Measurements from ENCODE around the gene MRPL19. TPM values are rescaled to one million over a fixed set of nuclear protein-coding genes. Genes with fewer than 3 reads are reported as not detected.
"Not testable (repeated sequence)": the region's sequence is repeated elsewhere in the genome, so short reads cannot be mapped to it uniquely, and the experiment has no call there.

Gene MRPL19
- total RNA-seq, 4 donors from 2014 or later, result 34.8 to 83.9 (median 57.6) TPM

DNA sequence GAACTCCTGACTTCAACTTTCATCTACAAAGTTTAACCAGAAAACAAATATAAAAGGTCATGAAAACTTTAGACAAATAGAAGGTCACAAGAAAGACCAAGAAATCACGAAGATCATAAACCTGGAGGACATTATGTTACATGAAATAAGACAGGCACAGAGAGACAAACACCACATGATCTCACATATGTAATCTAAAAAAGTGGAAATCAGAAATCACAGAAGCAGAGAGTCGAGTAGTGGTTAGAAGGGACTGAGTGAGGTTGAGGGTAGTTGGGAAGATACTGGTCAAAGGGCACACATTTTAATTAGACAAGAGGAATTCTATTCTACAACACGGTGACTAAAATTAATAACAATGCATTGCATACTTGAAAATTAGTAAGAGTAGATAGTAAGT lies 62.7 kb downstream of the MRPL19 start:
- peaks cover 9 to 15% of the 10 kb centered on the region in 2 donors for H3K4me1 ChIP-seq
- peaks cover 0 to 8% of the 10 kb centered on the region in 2 donors for H3K36me3 ChIP-seq
- no peak for DNase-seq
- TF ChIP-seq, protein P1, sequence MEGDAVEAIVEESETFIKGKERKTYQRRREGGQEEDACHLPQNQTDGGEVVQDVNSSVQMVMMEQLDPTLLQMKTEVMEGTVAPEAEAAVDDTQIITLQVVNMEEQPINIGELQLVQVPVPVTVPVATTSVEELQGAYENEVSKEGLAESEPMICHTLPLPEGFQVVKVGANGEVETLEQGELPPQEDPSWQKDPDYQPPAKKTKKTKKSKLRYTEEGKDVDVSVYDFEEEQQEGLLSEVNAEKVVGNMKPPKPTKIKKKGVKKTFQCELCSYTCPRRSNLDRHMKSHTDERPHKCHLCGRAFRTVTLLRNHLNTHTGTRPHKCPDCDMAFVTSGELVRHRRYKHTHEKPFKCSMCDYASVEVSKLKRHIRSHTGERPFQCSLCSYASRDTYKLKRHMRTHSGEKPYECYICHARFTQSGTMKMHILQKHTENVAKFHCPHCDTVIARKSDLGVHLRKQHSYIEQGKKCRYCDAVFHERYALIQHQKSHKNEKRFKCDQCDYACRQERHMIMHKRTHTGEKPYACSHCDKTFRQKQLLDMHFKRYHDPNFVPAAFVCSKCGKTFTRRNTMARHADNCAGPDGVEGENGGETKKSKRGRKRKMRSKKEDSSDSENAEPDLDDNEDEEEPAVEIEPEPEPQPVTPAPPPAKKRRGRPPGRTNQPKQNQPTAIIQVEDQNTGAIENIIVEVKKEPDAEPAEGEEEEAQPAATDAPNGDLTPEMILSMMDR (IDR thresholded peaks at IDR 0.05), result no peak
- TF ChIP-seq POLR2A (IDR thresholded peaks at IDR 0.05), result no peak
- intact Hi-C loops (cut with DNase I), result no loop called here
- H3K4me3 ChIP-seq (replicated peaks in 1 of 3), result no peak overlapping the region
- no peaks in the 10 kb centered on the region for H3K9me3 ChIP-seq
- no peaks in the 10 kb centered on the region for H3K27me3 ChIP-seq
- H3K27ac ChIP-seq, result no peak overlapping the region
- 68 to 72% methylated on average over 3 of the region's 3 CpGs for WGBS, 2 donors

DNA sequence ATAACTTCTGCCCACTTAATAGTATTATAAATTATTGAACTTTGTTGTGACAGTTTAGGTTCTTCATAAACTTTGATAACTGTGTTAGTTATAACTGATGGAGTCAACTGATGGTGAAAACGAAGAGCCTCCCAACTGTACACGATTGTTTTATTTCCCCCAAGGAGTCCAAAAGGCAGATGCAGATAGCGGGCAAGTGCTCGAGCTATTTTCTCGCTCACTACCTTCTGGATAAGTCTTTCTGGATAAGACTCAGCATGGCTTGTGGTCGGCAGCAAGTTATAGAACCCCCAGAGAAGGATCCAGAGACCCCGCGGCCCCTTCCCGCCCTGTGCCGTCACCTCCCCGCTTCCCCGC lies 63.6 kb downstream of the MRPL19 start:
- intact Hi-C loops (cut with DNase I), result no loop called here
- Histone ChIP-seq H3K27ac (peak overlapping the region; percentile 82 to 93 (median 91)), H3K27me3 (no peaks in the 10 kb centered on the region), H3K4me1 (peaks cover 9 to 15% of the 10 kb centered on the region in 2 donors), H3K4me3 (replicated peaks in 1 of 3) (peak overlapping the region; percentile 35 to 86 (median 61)), H3K36me3 (no peaks in the 10 kb centered on the region), H3K9me3 (no peaks in the 10 kb centered on the region)
- DNase-seq, result no peak
- TF ChIP-seq, protein P1 (IDR thresholded peaks at IDR 0.05), result peak in 1 of 6 experiments; percentile 1
- no peak for TF ChIP-seq POLR2A (IDR thresholded peaks at IDR 0.05)
- 2 to 6% methylated on average over 11 to 12 of the region's 12 CpGs for WGBS, 2 donors

DNA sequence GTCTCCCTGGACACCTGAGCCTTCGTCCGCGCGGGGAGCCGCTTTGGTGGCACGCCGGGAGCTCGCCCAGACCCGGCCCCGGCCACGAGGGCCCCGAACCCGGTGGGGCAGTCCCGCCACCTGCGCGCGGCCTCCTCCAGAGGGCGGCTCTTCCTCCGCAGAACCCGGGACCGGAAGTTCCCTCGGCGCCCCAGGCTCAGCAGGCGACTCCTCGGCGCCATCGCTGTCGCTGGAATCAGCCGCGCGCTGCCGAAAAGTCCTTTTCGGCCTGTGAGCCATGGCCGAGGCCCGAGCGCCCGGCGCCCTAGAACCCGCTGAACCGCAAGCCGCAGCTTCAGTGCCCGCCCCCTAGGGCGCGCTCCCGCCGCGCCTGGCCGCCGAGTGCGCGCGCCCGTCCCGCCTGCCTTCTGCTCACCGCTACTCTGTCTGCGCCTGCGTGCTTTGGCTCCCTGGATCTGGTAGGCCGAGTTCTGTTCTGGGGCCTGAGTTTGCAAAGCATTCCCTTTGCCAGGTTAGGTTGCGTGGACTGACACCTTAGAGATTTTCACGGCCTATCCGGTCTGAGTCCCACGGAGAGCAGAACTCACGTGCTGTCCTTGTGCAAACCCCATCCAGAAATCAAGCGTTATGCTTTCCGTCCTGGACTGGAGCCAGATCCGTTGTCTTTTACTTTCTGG lies 64.1 kb downstream of the MRPL19 start, which contains the start of gene GCFC2:
Gene GCFC2 (minus strand): TSS at position 339 of the 677 bp plus-strand sequence. CDS start 60 bp downstream, at position 279.
- TF ChIP-seq, protein P1 (IDR thresholded peaks at IDR 0.05), result peak in 4 of 6 experiments; percentile 6 to 45 (median 29)
- peak in 1 of 2 donors; percentile 78 for TF ChIP-seq POLR2A (IDR thresholded peaks at IDR 0.05)
- peak within 1 kb of the TSS; percentile 35 to 86 (median 61) for H3K4me3 ChIP-seq (replicated peaks in 1 of 3)
- DNase-seq, result peak; percentile 91 to 94
- WGBS, 2 donors, result 1 to 2% methylated on average over 14 to 55 of the region's 66 CpGs
- no peaks in the 10 kb centered on the region for H3K36me3 ChIP-seq
- no peaks in the 10 kb centered on the region for H3K27me3 ChIP-seq
- peaks cover 9 to 15% of the 10 kb centered on the region in 2 donors for H3K4me1 ChIP-seq
- no peaks in the 10 kb centered on the region for H3K9me3 ChIP-seq
- peak within 1 kb of the TSS; percentile 82 to 93 (median 91) for H3K27ac ChIP-seq
- intact Hi-C loops (cut with DNase I), result no loop called here

DNA sequence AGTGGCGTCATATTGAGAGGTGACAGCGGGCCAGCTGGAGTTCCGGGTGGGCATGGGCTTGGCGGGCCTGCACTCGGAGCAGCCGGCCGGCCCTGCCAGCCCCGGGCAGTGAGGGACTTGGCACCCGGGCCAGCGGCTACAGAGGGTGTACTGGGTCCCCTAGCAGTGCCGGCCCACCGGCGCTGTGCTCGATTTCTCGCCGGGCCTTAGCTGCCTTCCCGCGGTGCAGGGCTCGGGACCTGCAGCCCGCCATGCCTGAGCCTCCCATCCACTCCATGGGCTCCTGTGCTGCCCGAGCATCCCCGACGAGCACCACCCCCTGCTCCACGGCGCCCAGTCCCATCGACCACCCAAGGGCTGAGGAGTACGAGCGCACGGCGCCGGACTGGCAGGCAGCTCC lies 65.0 kb downstream of the MRPL19 start:
- H3K27ac ChIP-seq; H3K4me3 ChIP-seq (replicated peaks in 1 of 3); H3K9me3 ChIP-seq; H3K36me3 ChIP-seq; DNase-seq; intact Hi-C loops (cut with DNase I); H3K27me3 ChIP-seq: not testable (repeated sequence)
- 97 to 98% methylated on average over 13 to 15 of the region's 31 CpGs for WGBS, 2 donors
- peaks cover 9 to 15% of the 10 kb centered on the region in 2 donors for H3K4me1 ChIP-seq

DNA sequence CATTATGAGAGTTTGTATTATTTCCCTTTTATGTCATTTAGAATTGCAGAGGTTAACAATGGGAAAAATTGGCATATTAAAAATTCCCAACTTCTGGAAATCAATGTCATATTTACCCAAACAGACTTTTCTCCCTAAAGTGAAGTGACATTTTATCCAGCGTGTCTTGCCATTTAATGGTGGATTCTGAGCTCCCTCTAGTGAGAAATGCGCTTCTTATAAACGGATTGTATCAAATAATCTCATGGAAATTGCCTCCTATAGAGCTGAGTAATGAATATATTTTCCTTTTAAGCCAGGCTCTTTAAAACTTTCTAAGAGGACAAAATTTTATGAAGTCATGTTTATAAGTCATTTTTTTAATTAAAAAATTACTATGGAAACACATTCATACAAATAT lies 69.8 kb downstream of the MRPL19 start:
- Histone ChIP-seq H3K27me3 (no peaks in the 10 kb centered on the region), H3K4me3 (replicated peaks in 1 of 3) (no peak overlapping the region), H3K4me1 (peaks cover 0 to 2% of the 10 kb centered on the region in 2 donors), H3K27ac (no peak overlapping the region), H3K36me3 (no peaks in the 10 kb centered on the region), H3K9me3 (no peaks in the 10 kb centered on the region)
- intact Hi-C loops (cut with DNase I), result no loop called here
- 68 to 69% methylated on average over 3 of the region's 3 CpGs for WGBS, 2 donors
- TF ChIP-seq, protein P1 (IDR thresholded peaks at IDR 0.05), result no peak
- no peak for DNase-seq

Data from thyroid gland (tissue), 4 donors.